ENCODE measurements around the gene TOPAZ1.
"Not testable (repeated sequence)": the region's sequence is repeated elsewhere in the genome, so short reads cannot be mapped to it uniquely, and the experiment has no call there.

The TOPAZ1 gene

GRCh38 chr3:44338010-44338827 is 96.5 kb downstream of the TOPAZ1 start, which contains the start of gene TCAIM:
TSS of gene TCAIM (plus strand) at chr3:44338766. CDS start at chr3:44354783, 16,017 bp downstream.
- peak; percentile 94 for DNase-seq

GRCh38 chr3:44338828-44339127 is 97.1 kb downstream of the TOPAZ1 start:
- DNase-seq: no peak

GRCh38 chr3:44339181-44340057 is 97.7 kb downstream of the TOPAZ1 start:
- DNase-seq: no peak

- DNase-seq: no peak
Measured at GRCh38 chr3:44340058-44340395, 98.3 kb downstream of the TOPAZ1 start.

GRCh38 chr3:44342176-44342790 is 100.6 kb downstream of the TOPAZ1 start:
- DNase-seq: peak; percentile 31

GRCh38 chr3:44343421-44343820 is 101.7 kb downstream of the TOPAZ1 start:
- DNase-seq: no peak

GRCh38 chr3:44346590-44346989 is 104.9 kb downstream of the TOPAZ1 start:
- DNase-seq: not testable (repeated sequence)

GRCh38 chr3:44348993-44349392 is 107.3 kb downstream of the TOPAZ1 start:
- no peak for DNase-seq

- no peak for DNase-seq
Measured at GRCh38 chr3:44353355-44353924, 111.8 kb downstream of the TOPAZ1 start.

GRCh38 chr3:44355362-44356033 is 113.8 kb downstream of the TOPAZ1 start:
- DNase-seq: peak; percentile 78

GRCh38 chr3:44359146-44359751 is 117.6 kb downstream of the TOPAZ1 start:
- no peak for DNase-seq

GRCh38 chr3:44363591-44363990 is 121.9 kb downstream of the TOPAZ1 start:
- DNase-seq: no peak

GRCh38 chr3:44365952-44366351 is 124.3 kb downstream of the TOPAZ1 start:
- DNase-seq: no peak

GRCh38 chr3:44375450-44375849 is 133.8 kb downstream of the TOPAZ1 start:
- DNase-seq: no peak
